SKM-1 treated with dmso at 0.1 percent for 144 hours (cell line): ENCODE measurements around the gene ALG2.
"Not testable (repeated sequence)": the region's sequence is repeated elsewhere in the genome, so short reads cannot be mapped to it uniquely, and the experiment has no call there.

Experiments used
- DNase-seq: peaks from one replicate; lab custom pipeline; 2025; ENCODE audit not compliant: unreplicated experiment; lab: John Stamatoyannopoulos, UW

Gene ALG2

GRCh38 chr9:99238331-99238730 is 16.6 kb upstream of the ALG2 start:
- DNase-seq: no peak

GRCh38 chr9:99237849-99238248 is 16.1 kb upstream of the ALG2 start:
- DNase-seq: not testable (repeated sequence)

- no peak for DNase-seq
Observed at GRCh38 chr9:99237356-99237755, 15.6 kb upstream of the ALG2 start.

GRCh38 chr9:99235926-99236634 is 14.3 kb upstream of the ALG2 start:
- DNase-seq: no peak

GRCh38 chr9:99235069-99235468 is 13.3 kb upstream of the ALG2 start:
- DNase-seq: no peak

- DNase-seq: no peak
Observed at GRCh38 chr9:99234618-99235017, 12.9 kb upstream of the ALG2 start.

- DNase-seq: no peak
Observed at GRCh38 chr9:99231711-99232110, 10.0 kb upstream of the ALG2 start.

GRCh38 chr9:99230206-99230605 is 8.5 kb upstream of the ALG2 start:
- DNase-seq: no peak

GRCh38 chr9:99226054-99226453 is 4.3 kb upstream of the ALG2 start:
- DNase-seq: no peak

- no peak for DNase-seq
Observed at GRCh38 chr9:99224445-99224844, 2.7 kb upstream of the ALG2 start.

- DNase-seq: no peak
Observed at GRCh38 chr9:99222416-99223270, 901 bp upstream of the ALG2 start.

GRCh38 chr9:99221266-99221620 is 499 bp downstream of the ALG2 start:
- no peak for DNase-seq

GRCh38 chr9:99220011-99220410 is 1.7 kb downstream of the ALG2 start:
- DNase-seq: no peak

GRCh38 chr9:99216073-99216472 is 5.7 kb downstream of the ALG2 start:
- DNase-seq: no peak

- DNase-seq: no peak
Observed at GRCh38 chr9:99213197-99213596, 8.5 kb downstream of the ALG2 start.

GRCh38 chr9:99211746-99212145 is 10.0 kb downstream of the ALG2 start:
- no peak for DNase-seq

- DNase-seq: no peak
Observed at GRCh38 chr9:99210572-99210971, 11.2 kb downstream of the ALG2 start.

GRCh38 chr9:99201603-99202002 is 20.1 kb downstream of the ALG2 start:
- DNase-seq: no peak

GRCh38 chr9:99199938-99200539 is 21.7 kb downstream of the ALG2 start:
- no peak for DNase-seq

- DNase-seq: no peak
Observed at GRCh38 chr9:99197987-99198386, 23.8 kb downstream of the ALG2 start.

- DNase-seq: no peak
Observed at GRCh38 chr9:99197124-99197630, 24.6 kb downstream of the ALG2 start.

- not testable (repeated sequence) for DNase-seq
Observed at GRCh38 chr9:99196484-99196883, 25.3 kb downstream of the ALG2 start.
